H1 (cell line): ENCODE results near the gene SPACDR. TPM values are rescaled to one million over a fixed set of nuclear protein-coding genes. Genes with fewer than 3 reads are reported as not detected.

Source experiments
- CTCF ChIA-PET: fragments of 300-600 bp; sonication (Branson Sonifier 250); formaldehyde crosslinking; loops from one replicate; lab custom pipeline; 2021; ENCODE audit not compliant: partially characterized antibody; lab: Charles Lee
- POLR2A ChIA-PET: fragments of 300-600 bp; sonication (Branson Sonifier 250); formaldehyde crosslinking; loops from one replicate; lab custom pipeline; 2021; ENCODE audit warnings: inconsistent platforms; ENCODE audit not compliant: partially characterized antibody; lab: Charles Lee
- DNase-seq, 2 experiments: peaks; one replicate each; pipeline versions ENCODE4 v3.0.0 to v3.0.0-alpha.2; 2010 to 2022; ENCODE audit warnings: low spot score in 2 of 2, low read depth in 1 of 2, mixed read lengths in 1 of 2
- FAIRE-seq: peaks from 2 replicates; lab custom pipeline; 2011; peaks lifted over from hg19 to GRCh38; lab: Jason Lieb, UNC
- H2AFZ ChIP-seq: 2 replicates; pipeline ENCODE4 v1.8.1; 2012; ENCODE audit warnings: low read length, inconsistent platforms
- H2AK5ac ChIP-seq: 2 replicates; pipeline ENCODE4 v1.6.1; 2013; ENCODE audit warnings: low read depth, low read length
- H2BK120ac ChIP-seq: replicated peaks from 2 replicates; pipeline ENCODE3; 2013; ENCODE audit warnings: low read depth, low read length, inconsistent platforms
- H2BK12ac ChIP-seq: 2 replicates; pipeline ENCODE4 v1.6.1; 2013; ENCODE audit warnings: low read depth, low read length
- H2BK15ac ChIP-seq: 2 replicates; pipeline ENCODE4 v1.6.1; 2013; ENCODE audit warnings: low read length
- H2BK20ac ChIP-seq: 2 replicates; pipeline ENCODE4 v1.6.1; 2013; ENCODE audit warnings: low read length
- H2BK5ac ChIP-seq: 2 replicates; pipeline ENCODE4 v1.6.1; 2013; ENCODE audit warnings: low read depth, low read length
- H3K14ac ChIP-seq: 2 replicates; pipeline ENCODE4 v1.6.1; 2013; ENCODE audit warnings: inconsistent platforms; ENCODE audit not compliant: insufficient read length
- H3K18ac ChIP-seq: 2 replicates; pipeline ENCODE4 v1.6.1; 2013; ENCODE audit warnings: low read length; ENCODE audit errors: extremely low read depth
- H3K23ac ChIP-seq: 2 replicates; pipeline ENCODE4 v1.6.1; 2013; ENCODE audit warnings: inconsistent platforms; ENCODE audit not compliant: insufficient read length
- H3K23me2 ChIP-seq: 2 replicates; pipeline ENCODE4 v1.6.1; 2013; ENCODE audit warnings: low read depth, low read length
- H3K27ac ChIP-seq: 2 replicates; pipeline ENCODE4 v1.6.1; 2011; ENCODE audit warnings: low read depth, low read length, inconsistent platforms
- H3K27me3 ChIP-seq, 4 experiments: replicated peaks in 1 of 4; 1 replicate in 1 of 4; 2 replicates in 3 of 4; pipeline versions ENCODE4 v1.6.1 to v1.8.1; 2011 to 2013; ENCODE audit warnings: low read length in 3 of 4, mild to moderate bottlenecking in 3 of 4, inconsistent platforms in 2 of 4, mixed read lengths in 2 of 4, moderate library complexity in 1 of 4; ENCODE audit not compliant: control insufficient read depth in 3 of 4, insufficient read depth in 3 of 4; ENCODE audit errors: extremely low read depth in 1 of 4
- H3K36me3 ChIP-seq, 4 experiments: 2 replicates each; pipeline versions ENCODE4 v1.6.1 to v1.8.1; 2011 to 2013; ENCODE audit warnings: mild to moderate bottlenecking in 4 of 4, low read length in 3 of 4, moderate library complexity in 2 of 4, control low read depth in 1 of 4, inconsistent platforms in 1 of 4; ENCODE audit not compliant: insufficient read depth in 4 of 4, control insufficient read depth in 2 of 4
- H3K4ac ChIP-seq: replicated peaks from 2 replicates; pipeline ENCODE3; 2013; ENCODE audit warnings: low read length, low read depth, mixed read lengths, inconsistent platforms; ENCODE audit not compliant: insufficient read length
- H3K4me1 ChIP-seq, 4 experiments: replicated peaks in 1 of 4; 1 replicate in 1 of 4; 2 replicates in 3 of 4; pipeline versions ENCODE4 v1.6.1 to v1.8.1; 2011 to 2013; ENCODE audit warnings: low read length in 3 of 4, inconsistent platforms in 2 of 4, mixed read lengths in 1 of 4; ENCODE audit not compliant: insufficient read depth in 4 of 4, control insufficient read depth in 3 of 4
- H3K4me2 ChIP-seq, 2 experiments: 2 replicates each; pipeline versions ENCODE4 v1.6.1 to v1.8.1; 2011 to 2013; ENCODE audit warnings: low read depth in 2 of 2, low read length in 2 of 2, control low read depth in 1 of 2, inconsistent platforms in 1 of 2, mild to moderate bottlenecking in 1 of 2; ENCODE audit not compliant: insufficient read depth in 1 of 2
- H3K4me3 ChIP-seq, 4 experiments: fragments of 200-600, 300-600 bp in 1 of 4; sonication (generic), shearing (Covaris generic), sonication (Bioruptor Twin) in 1 of 4; 2 replicates each; pipeline versions ENCODE4 v1.5.1 to v1.8.1; 2011 to 2016; ENCODE audit warnings: low read length in 4 of 4, low read depth in 3 of 4, control low read depth in 2 of 4, inconsistent platforms in 2 of 4, mild to moderate bottlenecking in 2 of 4, mixed read lengths in 1 of 4, moderate library complexity in 1 of 4; ENCODE audit not compliant: insufficient read depth in 2 of 4; ENCODE audit errors: extremely low read depth in 1 of 4
- H3K56ac ChIP-seq: replicated peaks from 2 replicates; pipeline ENCODE3; 2013; ENCODE audit warnings: low read depth, mild to moderate bottlenecking, mixed read lengths, low read length, inconsistent platforms; ENCODE audit not compliant: insufficient read length
- H3K79me1 ChIP-seq: 2 replicates; pipeline ENCODE4 v1.6.1; 2013; ENCODE audit warnings: low read depth, low read length, control low read depth
- H3K79me2 ChIP-seq, 2 experiments: 2 replicates each; pipeline versions ENCODE4 v1.6.1 to v1.8.1; 2012 to 2013; ENCODE audit warnings: low read length in 2 of 2, mild to moderate bottlenecking in 2 of 2, inconsistent platforms in 1 of 2; ENCODE audit not compliant: insufficient read depth in 2 of 2, control insufficient read depth in 1 of 2
- H3K9ac ChIP-seq, 4 experiments: replicated peaks in 1 of 4; 1 replicate in 1 of 4; 2 replicates in 3 of 4; pipeline versions ENCODE4 v1.6.1 to v1.8.1; 2011 to 2013; ENCODE audit warnings: low read depth in 3 of 4, low read length in 3 of 4, control low read depth in 2 of 4, mild to moderate bottlenecking in 2 of 4, moderate library complexity in 2 of 4, inconsistent platforms in 1 of 4; ENCODE audit errors: extremely low read depth in 1 of 4
- H3K9me3 ChIP-seq, 2 experiments: 2 replicates each; pipeline versions ENCODE4 v1.6.1 to v1.8.1; 2012 to 2013; ENCODE audit warnings: mild to moderate bottlenecking in 2 of 2, moderate library complexity in 2 of 2, control low read depth in 1 of 2, inconsistent platforms in 1 of 2, low read depth in 1 of 2, low read length in 1 of 2, mixed read lengths in 1 of 2; ENCODE audit not compliant: insufficient read depth in 2 of 2
- H4K20me1 ChIP-seq, 2 experiments: replicated peaks in 1 of 2; 2 replicates each; pipeline versions ENCODE3 to v1.8.1; 2011 to 2013; ENCODE audit warnings: inconsistent platforms in 2 of 2, low read length in 2 of 2, mild to moderate bottlenecking in 1 of 2; ENCODE audit not compliant: insufficient read depth in 2 of 2, control insufficient read depth in 1 of 2
- H4K5ac ChIP-seq: 2 replicates; pipeline ENCODE4 v1.6.1; 2013; ENCODE audit warnings: low read length, low read depth, mixed read lengths, inconsistent platforms; ENCODE audit not compliant: insufficient read length
- H4K8ac ChIP-seq: 2 replicates; pipeline ENCODE4 v1.8.0; 2013; ENCODE audit warnings: mild to moderate bottlenecking, moderate library complexity, low read length, inconsistent platforms; ENCODE audit not compliant: insufficient read depth; ENCODE audit errors: extremely low read depth
- H4K91ac ChIP-seq: replicated peaks from 2 replicates; pipeline ENCODE3; 2013; ENCODE audit warnings: low read length, mixed read lengths, inconsistent platforms; ENCODE audit not compliant: insufficient read length
- CTCF ChIP-seq, 3 experiments: IDR thresholded peaks; 1 replicate in 2 of 3; 2 replicates in 1 of 3; pipeline versions ENCODE4 v1.5.1 to v1.6.1; 2011; ENCODE audit warnings: low read length in 3 of 3, mild to moderate bottlenecking in 3 of 3, inconsistent platforms in 2 of 3, low read depth in 1 of 3, moderate library complexity in 1 of 3; ENCODE audit not compliant: insufficient read depth in 1 of 3; ENCODE audit errors: control extremely low read depth in 1 of 3
- KDM4A ChIP-seq: IDR thresholded peaks from one replicate; pipeline ENCODE4 v1.7.1; 2012; ENCODE audit warnings: low read depth, mild to moderate bottlenecking, moderate library complexity, low read length, inconsistent platforms; ENCODE audit not compliant: severe bottlenecking
- MAFK ChIP-seq: IDR thresholded peaks from 2 replicates; pipeline ENCODE4 v1.6.1; 2012; ENCODE audit warnings: low read depth, mild to moderate bottlenecking, improper control_type of control experiment, low read length
- MAX ChIP-seq: IDR thresholded peaks from 2 replicates; pipeline ENCODE4 v1.6.1; 2012; ENCODE audit warnings: inconsistent platforms
- WGBS, 2 experiments: shearing (Covaris generic) in 1 of 2; methylation state at CpG; one replicate each; pipeline versions ENCODE4 v1.1.6 to v1.1.7; 2013 to 2015; ENCODE audit warnings: low lambda C conversion rate in 2 of 2, mixed read lengths in 2 of 2, inconsistent platforms in 1 of 2, low coverage in 1 of 2, missing lambda C conversion rate in 1 of 2; ENCODE audit not compliant: insufficient replicate concordance in 2 of 2, insufficient coverage in 1 of 2, insufficient read length in 1 of 2; ENCODE audit errors: extremely low coverage in 1 of 2, missing lambda C conversion rate in 1 of 2; 5-methylcytosine and 5-hydroxymethylcytosine counted together
- polyA plus RNA-seq, 7 experiments: library from polyadenylated mRNA; depleted of rRNA in 3 of 7; stranded (reverse) in 5 of 7; unstranded in 2 of 7; fragments of >200 nt in 5 of 7; fragments of 200-250 nt in 2 of 7; gene quantifications; 1 replicate in 5 of 7; 2 replicates in 1 of 7; 4 replicates in 1 of 7; pipeline versions ENCODE4 v1.2.1 to v1.2.3, GENCODE V29; 2011 to 2013; ENCODE audit warnings: missing spikeins in 2 of 7, mixed read lengths in 2 of 7
- total RNA-seq: library from RNA; stranded (reverse); fragmentation: NEBNext Ultra II Directional; extraction: Animal tissue kit (Norgen Biotek cat#: 25700); gene quantifications from 2 replicates; pipeline ENCODE4 v1.2.1, GENCODE V29; 2021

Gene SPACDR
- total and polyA plus RNA-seq, 2 of the 8 experiments (the other 6 are each of a cell fraction or from before 2014, with no cell fraction given): 0.26 TPM; not detected in 1

GRCh38 chr7:100493476-100494264 is 29.6 kb upstream of the SPACDR start:
- H3K27ac ChIP-seq: no peak overlapping the region
- no peak overlapping the region; the same call in 1 of the 2 replicates for H2BK5ac ChIP-seq
- H4K20me1 ChIP-seq: peaks cover 0 to 7% of the 10 kb centered on the region in 2 experiments
- H4K8ac ChIP-seq: peak overlapping the region; percentile 53; the same call in 1 of the 2 replicates
- H3K23ac ChIP-seq: no peak overlapping the region
- no peak overlapping the region for H3K56ac ChIP-seq
- peak overlapping the region; percentile 60 for H3K18ac ChIP-seq
- H2BK15ac ChIP-seq: no peak overlapping the region
- peaks cover 0 to 4% (median 2%) of the 10 kb centered on the region in 4 experiments; a peak in 5 of 7 replicates for H3K27me3 ChIP-seq
- no peak overlapping the region for H3K14ac ChIP-seq
- peaks cover 7% of the 10 kb centered on the region; the same call in 1 of the 2 replicates for H3K23me2 ChIP-seq
- CTCF ChIA-PET: interaction anchor here (1.0 to 3.7 kb wide), 7 partner anchors 9 to 73 kb away, joined by 3 to 17 read pairs (median 4); partner anchors contain the start of gene NYAP1
- peaks cover 2 to 16% (median 11%) of the 10 kb centered on the region in 4 experiments for H3K4me1 ChIP-seq
- 6% methylated on average over 23 of the region's 56 CpGs; no CpG with 5 or more reads in 1 of the 2 experiments for WGBS, 2 experiments
- H3K9ac ChIP-seq: 0 out of 7 replicates have a peak overlapping the region, but pooled peaks of 1 of the 4 experiments have one; percentile 50
- H2BK12ac ChIP-seq: no peak overlapping the region
- no peak overlapping the region for H2AK5ac ChIP-seq
- peak overlapping the region; percentile 88; the same call in 1 of the 2 replicates for H2AFZ ChIP-seq
- H3K36me3 ChIP-seq: peaks cover 0 to 4% (median 0%) of the 10 kb centered on the region in 4 experiments; a peak in 2 of 8 replicates
- FAIRE-seq: no peak
- H3K9me3 ChIP-seq: no peaks in the 10 kb centered on the region
- H3K4me3 ChIP-seq: peak overlapping the region; percentile 38 to 68 (median 43)
- H3K79me1 ChIP-seq: no peaks in the 10 kb centered on the region
- POLR2A ChIA-PET: interaction anchor here (0.7 to 1.8 kb wide), 10 partner anchors 8 to 400 kb away, joined by 3 to 7 read pairs (median 4); partner anchors contain the start of genes AGFG2, NYAP1 and PPP1R35
- peak overlapping the region; percentile 77 to 79 for H3K4me2 ChIP-seq
- no peak overlapping the region for H4K91ac ChIP-seq
- H3K79me2 ChIP-seq: no peaks in the 10 kb centered on the region
- no peak overlapping the region for H2BK120ac ChIP-seq
- H2BK20ac ChIP-seq: no peak overlapping the region
- TF ChIP-seq CTCF (IDR thresholded peaks at IDR 0.05; ENCODE audit: control extremely low read depth in 1 of 3, insufficient read depth in 1 of 3, low read depth in 1 of 3, low read length in 3 of 3): peak in 1 of 3 experiments; percentile 2; a peak in 1 of 4 replicates
- TF ChIP-seq MAFK: no peak
- peak; percentile 38; the same call in 1 of the 2 replicates for TF ChIP-seq MAX
- TF ChIP-seq KDM4A: peak; percentile 42
- no peak overlapping the region for H4K5ac ChIP-seq
- DNase-seq: peak in 1 of 2 experiments; percentile 73
- no peak overlapping the region for H3K4ac ChIP-seq
